22Rv1 (cell line): ENCODE results near the gene GFY.

Experiments used
- CTCF ChIP-seq: fragments of 450-650 bp; IDR thresholded peaks from 2 replicates; pipeline ENCODE4 v1.5.1; 2017; ENCODE audit warnings: mild to moderate bottlenecking
- ZFX ChIP-seq: fragments of 450-650 bp; IDR thresholded peaks from 2 replicates; pipeline ENCODE4 v1.6.1; 2017; ENCODE audit warnings: antibody characterized with exemption, borderline replicate concordance

- TF ChIP-seq CTCF: no peak
- TF ChIP-seq ZFX: no peak
Measured at GRCh38 chr19:49451430-49452181, 26.4 kb downstream of the GFY start, which contains the start of gene PIH1D1.
